ENCODE measurements around the gene OR1D5. TPM values are rescaled to one million over a fixed set of nuclear protein-coding genes. Genes with fewer than 3 reads are reported as not detected.

Gene OR1D5
- polyA plus RNA-seq, 1 of the 3 experiments (the other 2 are of a cell fraction), result not detected

DNA sequence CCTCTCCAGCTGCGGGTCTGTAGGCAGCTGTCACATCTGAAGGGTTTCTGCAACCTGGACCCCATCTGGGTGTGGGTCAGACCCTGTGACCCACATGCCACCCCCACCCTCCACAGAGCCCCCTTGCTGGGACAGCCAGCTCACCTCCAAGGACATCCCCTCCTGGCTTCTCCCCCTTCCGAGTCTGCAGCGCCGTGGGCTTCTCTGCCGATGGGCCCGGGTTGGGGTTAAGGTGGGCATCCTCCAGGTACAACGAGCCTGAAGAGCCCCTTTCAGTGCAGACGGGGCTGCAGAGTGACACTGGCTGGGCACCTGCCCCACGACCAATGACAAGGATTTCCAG lies 28.9 kb downstream of the OR1D5 start:
- Histone ChIP-seq H3K9ac (no peak overlapping the region), H3K4me3 (ENCODE audit: low read depth in 2 of 2, low read length in 1 of 2) (no peak overlapping the region), H3F3A (replicated peaks; ENCODE audit: insufficient read depth) (peaks cover 10% of the 10 kb centered on the region), H3K27ac (ENCODE audit: low read depth in 2 of 2, low read length in 1 of 2) (no peak overlapping the region), H3K27me3 (ENCODE audit: insufficient read depth) (no peaks in the 10 kb centered on the region), H3K36me3 (replicated peaks in 1 of 2; ENCODE audit: control insufficient read depth in 1 of 2, insufficient read depth in 2 of 2, low read length in 1 of 2) (peaks cover 5 to 10% of the 10 kb centered on the region in 2 experiments), H3K9me3 (no peaks in the 10 kb centered on the region), H2AFZ (ENCODE audit: low read depth) (no peak overlapping the region), H3K4me1 (ENCODE audit: control insufficient read depth in 1 of 2, insufficient read depth in 2 of 2, low read depth in 1 of 2, low read length in 1 of 2) (peaks cover 0 to 5% of the 10 kb centered on the region in 2 experiments; a peak in 1 of 4 replicates), H4K20me1 (ENCODE audit: insufficient read depth) (no peaks in the 10 kb centered on the region), H3K79me2 (ENCODE audit: insufficient read depth) (no peaks in the 10 kb centered on the region), H3K4me2 (no peak overlapping the region), H3K9me2 (no peaks in the 10 kb centered on the region)
- DNase-seq, result no peak
- WGBS (ENCODE audit: low lambda C conversion rate), result 90% methylated on average over 9 of the region's 9 CpGs
- ChIA-PET CTCF (interaction anchor here (0.6 to 3.2 kb wide), 3 partner anchors 14 to 622 kb away, joined by 3 to 18 read pairs (median 3); no protein-coding TSS in a partner anchor), POLR2A (no interaction called here)
- TF ChIP-seq GATA2 (CRISPR knock-in tag; IDR thresholded peaks at IDR 0.05) (no peak), USF1 (IDR thresholded peaks at IDR 0.05; ENCODE audit: borderline replicate concordance, low read depth) (no peak)

- Histone ChIP-seq H3F3A (replicated peaks; ENCODE audit: insufficient read depth) (peaks cover 16% of the 10 kb centered on the region), H3K9me2 (no peaks in the 10 kb centered on the region), H3K4me2 (no peak overlapping the region), H3K27ac (ENCODE audit: low read depth in 2 of 2, low read length in 1 of 2) (no peak overlapping the region), H3K79me2 (ENCODE audit: insufficient read depth) (no peaks in the 10 kb centered on the region), H3K9ac (no peak overlapping the region), H3K36me3 (replicated peaks in 1 of 2; ENCODE audit: control insufficient read depth in 1 of 2, insufficient read depth in 2 of 2, low read length in 1 of 2) (peaks cover 5 to 12% of the 10 kb centered on the region in 2 experiments), H2AFZ (ENCODE audit: low read depth) (no peak overlapping the region), H3K9me3 (no peaks in the 10 kb centered on the region), H4K20me1 (ENCODE audit: insufficient read depth) (no peaks in the 10 kb centered on the region), H3K27me3 (ENCODE audit: insufficient read depth) (no peaks in the 10 kb centered on the region), H3K4me3 (ENCODE audit: low read depth in 2 of 2, low read length in 1 of 2) (no peak overlapping the region), H3K4me1 (ENCODE audit: control insufficient read depth in 1 of 2, insufficient read depth in 2 of 2, low read depth in 1 of 2, low read length in 1 of 2) (peaks cover 0 to 5% of the 10 kb centered on the region in 2 experiments; a peak in 1 of 4 replicates)
- TF ChIP-seq POLR2AphosphoS5 (IDR thresholded peaks at IDR 0.05; ENCODE audit: low read depth, low read length) (no peak), NFIC (IDR thresholded peaks at IDR 0.05; ENCODE audit: borderline replicate concordance) (no peak), ELF1 (IDR thresholded peaks at IDR 0.05) (no peak), RXRA (IDR thresholded peaks at IDR 0.05; ENCODE audit: borderline replicate concordance, low read depth) (no peak), GABPA (IDR thresholded peaks at IDR 0.05; ENCODE audit: low read depth) (no peak), JUND (IDR thresholded peaks at IDR 0.05) (no peak), NRF1 (IDR thresholded peaks at IDR 0.05; ENCODE audit: low read depth, low read length) (no peak), YY1 (IDR thresholded peaks at IDR 0.05; ENCODE audit: low read depth) (no peak), EZH2phosphoT487 (IDR thresholded peaks at IDR 0.05; ENCODE audit: borderline replicate concordance, low read depth) (no peak), ZBTB33 (IDR thresholded peaks at IDR 0.05; ENCODE audit: borderline replicate concordance, low read depth) (no peak), MEF2A (IDR thresholded peaks at IDR 0.05; ENCODE audit: borderline replicate concordance, low read depth) (no peak), TEAD4 (IDR thresholded peaks at IDR 0.05; ENCODE audit: borderline replicate concordance, insufficient read depth) (no peak), FOXJ3 (CRISPR knock-in tag; IDR thresholded peaks at IDR 0.05) (no peak)
- POLR2A ChIA-PET, result no interaction called here
- no peak for DNase-seq
- CTCF ChIA-PET, result interaction anchor here (1.9 to 3.2 kb wide), 2 partner anchors 15 kb away, joined by 8 to 18 read pairs; no protein-coding TSS in a partner anchor
- 90% methylated on average over 21 of the region's 26 CpGs for WGBS (ENCODE audit: low lambda C conversion rate)
Observed at GRCh38 chr17:3033741-3034577, 29.4 kb downstream of the OR1D5 start.

All from SK-N-SH (cell line).